Measurements from ENCODE around the gene AHNAK. TPM values are rescaled to one million over a fixed set of nuclear protein-coding genes. Genes with fewer than 3 reads are reported as not detected.

Gene AHNAK
- total RNA-seq, 1 donor from 2014 or later, result 136 TPM

- H3K27ac Mint-ChIP-seq (ENCODE audit: unreplicated experiment), result no peak overlapping the region
- H3K4me3 Mint-ChIP-seq (ENCODE audit: unreplicated experiment), result peak overlapping the region; percentile 58
- H3K9me3 Mint-ChIP-seq (ENCODE audit: unreplicated experiment), result no peaks in the 10 kb centered on the region
- H3K27me3 Mint-ChIP-seq (ENCODE audit: unreplicated experiment), result peaks cover 10% of the 10 kb centered on the region
- no peak for TF ChIP-seq CTCF (IDR thresholded peaks at IDR 0.05; ENCODE audit: unreplicated experiment)
- no peak for DNase-seq (ENCODE audit: low spot score)
- H3K4me1 Mint-ChIP-seq (ENCODE audit: unreplicated experiment), result peaks cover 23% of the 10 kb centered on the region
- H3K36me3 Mint-ChIP-seq (ENCODE audit: low read depth, unreplicated experiment), result peaks cover 17% of the 10 kb centered on the region
Observed at GRCh38 chr11:62580959-62581715, 34.5 kb upstream of the AHNAK start.

GRCh38 chr11:62579252-62579651, 32.6 kb upstream of the AHNAK start:
- H3K36me3 Mint-ChIP-seq (ENCODE audit: low read depth, unreplicated experiment), result peaks cover 23% of the 10 kb centered on the region

GRCh38 chr11:62578541-62578940, 31.9 kb upstream of the AHNAK start:
- H3K27ac Mint-ChIP-seq (ENCODE audit: unreplicated experiment), result peak overlapping the region; percentile 99
- H3K9me3 Mint-ChIP-seq (ENCODE audit: unreplicated experiment), result no peaks in the 10 kb centered on the region
- H3K4me1 Mint-ChIP-seq (ENCODE audit: unreplicated experiment), result peaks cover 42% of the 10 kb centered on the region
- no peak overlapping the region for H3K4me3 Mint-ChIP-seq (ENCODE audit: unreplicated experiment)
- TF ChIP-seq CTCF (IDR thresholded peaks at IDR 0.05; ENCODE audit: unreplicated experiment), result no peak
- H3K36me3 Mint-ChIP-seq (ENCODE audit: low read depth, unreplicated experiment), result peaks cover 21% of the 10 kb centered on the region
- H3K27me3 Mint-ChIP-seq (ENCODE audit: unreplicated experiment), result peaks cover 10% of the 10 kb centered on the region
- DNase-seq (ENCODE audit: low spot score), result no peak

More at GRCh38 chr11:62579252-62579651, 32.6 kb upstream of the AHNAK start:
- H3K4me3 Mint-ChIP-seq (ENCODE audit: unreplicated experiment), result no peak overlapping the region
- no peak for DNase-seq (ENCODE audit: low spot score)
- no peaks in the 10 kb centered on the region for H3K9me3 Mint-ChIP-seq (ENCODE audit: unreplicated experiment)
- no peak overlapping the region for H3K27ac Mint-ChIP-seq (ENCODE audit: unreplicated experiment)
- H3K27me3 Mint-ChIP-seq (ENCODE audit: unreplicated experiment), result peaks cover 13% of the 10 kb centered on the region
- H3K4me1 Mint-ChIP-seq (ENCODE audit: unreplicated experiment), result peaks cover 40% of the 10 kb centered on the region
- TF ChIP-seq CTCF (IDR thresholded peaks at IDR 0.05; ENCODE audit: unreplicated experiment), result no peak

GRCh38 chr11:62577046-62577714, 30.6 kb upstream of the AHNAK start:
- Mint-ChIP-seq H3K4me3 (ENCODE audit: unreplicated experiment) (peak overlapping the region; percentile 85), H3K27ac (ENCODE audit: unreplicated experiment) (peak overlapping the region; percentile 99), H3K36me3 (ENCODE audit: low read depth, unreplicated experiment) (peaks cover 31% of the 10 kb centered on the region), H3K4me1 (ENCODE audit: unreplicated experiment) (peaks cover 56% of the 10 kb centered on the region), H3K27me3 (ENCODE audit: unreplicated experiment) (peaks cover 10% of the 10 kb centered on the region), H3K9me3 (ENCODE audit: unreplicated experiment) (no peaks in the 10 kb centered on the region)
- no peak for TF ChIP-seq CTCF (IDR thresholded peaks at IDR 0.05; ENCODE audit: unreplicated experiment)
- DNase-seq (ENCODE audit: low spot score), result peak; percentile 35

GRCh38 chr11:62575837-62576236, 29.2 kb upstream of the AHNAK start:
- H3K9me3 Mint-ChIP-seq (ENCODE audit: unreplicated experiment), result no peaks in the 10 kb centered on the region
- H3K27ac Mint-ChIP-seq (ENCODE audit: unreplicated experiment), result peak overlapping the region; percentile 99
- peaks cover 10% of the 10 kb centered on the region for H3K27me3 Mint-ChIP-seq (ENCODE audit: unreplicated experiment)
- TF ChIP-seq CTCF (IDR thresholded peaks at IDR 0.05; ENCODE audit: unreplicated experiment), result no peak
- no peak for DNase-seq (ENCODE audit: low spot score)
- H3K4me3 Mint-ChIP-seq (ENCODE audit: unreplicated experiment), result peak overlapping the region; percentile 87
- H3K36me3 Mint-ChIP-seq (ENCODE audit: low read depth, unreplicated experiment), result peaks cover 37% of the 10 kb centered on the region
- H3K4me1 Mint-ChIP-seq (ENCODE audit: unreplicated experiment), result peaks cover 65% of the 10 kb centered on the region
